ENCODE measurements around the gene ITGA8. TPM values are rescaled to one million over a fixed set of nuclear protein-coding genes. Genes with fewer than 3 reads are reported as not detected.

ITGA8 gene
- total and polyA plus RNA-seq, 7 donors, result 0.47 to 5.0 (median 1.4) TPM

DNA sequence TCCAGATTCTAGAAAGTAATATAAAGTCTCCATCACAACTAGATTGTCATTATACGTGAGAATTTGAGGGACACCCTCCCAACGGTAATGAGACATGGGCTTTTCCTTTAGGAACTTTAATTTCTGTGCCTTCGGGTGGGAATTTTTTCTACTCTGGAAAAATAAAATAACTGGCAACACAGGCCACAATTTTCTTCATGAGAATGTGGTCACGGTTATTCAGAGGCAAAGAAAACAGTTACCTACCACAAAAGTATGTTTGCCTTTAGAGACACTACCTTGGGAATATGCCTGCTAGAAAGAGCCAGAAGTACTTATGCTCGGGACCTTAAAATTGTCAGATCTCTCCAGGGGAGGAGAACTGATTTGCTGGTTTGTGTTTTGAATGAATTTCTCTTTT, 99.4 kb downstream of the ITGA8 start:
- Histone ChIP-seq H3K36me3 (ENCODE audit: insufficient read depth in 1 of 2, low read depth in 1 of 2) (no peaks in the 10 kb centered on the region), H3K4me1 (no peaks in the 10 kb centered on the region), H3K9me3 (no peaks in the 10 kb centered on the region), H3K27me3 (ENCODE audit: insufficient read depth in 3 of 3, low read length in 2 of 3) (no peaks in the 10 kb centered on the region), H3K4me3 (no peak overlapping the region), H3K27ac (no peak overlapping the region)
- ATAC-seq (no peak), DNase-seq (no peak)
- intact Hi-C loops (cut with DNase I), result no loop called here
- 69 to 77% (median 73%) methylated on average over 5 of the region's 5 CpGs for WGBS, 3 donors
- TF ChIP-seq CTCF (IDR thresholded peaks at IDR 0.05), result no peak

DNA sequence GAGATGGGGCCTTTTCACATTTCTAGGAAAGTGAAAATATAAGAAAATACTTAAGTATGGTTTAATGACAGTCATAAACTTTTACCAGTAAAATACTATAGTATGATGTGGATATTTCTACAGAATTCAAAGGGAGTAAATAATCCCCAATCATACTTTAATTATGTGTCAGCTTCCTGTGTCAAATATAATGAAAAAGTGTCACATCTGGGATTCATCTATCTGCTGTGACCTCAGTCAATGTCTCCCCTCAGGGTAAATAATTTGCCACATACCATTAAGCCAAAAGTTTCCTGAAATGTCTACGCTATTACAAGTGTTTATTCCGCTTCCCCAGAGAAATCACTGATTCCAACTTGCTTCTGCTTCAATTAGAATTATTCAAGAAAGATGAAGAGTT, 110.5 kb downstream of the ITGA8 start:
- no peak overlapping the region for H3K4me3 ChIP-seq
- no peak for DNase-seq
- no peaks in the 10 kb centered on the region for H3K27me3 ChIP-seq (ENCODE audit: insufficient read depth in 3 of 3, low read length in 2 of 3)
- H3K27ac ChIP-seq, result no peak overlapping the region
- intact Hi-C loops (cut with DNase I), result no loop called here
- WGBS, 3 donors, result 90 to 97% (median 91%) methylated on average over 2 of the region's 2 CpGs
- H3K36me3 ChIP-seq (ENCODE audit: insufficient read depth in 1 of 2, low read depth in 1 of 2), result no peaks in the 10 kb centered on the region
- no peaks in the 10 kb centered on the region for H3K4me1 ChIP-seq
- no peak for TF ChIP-seq CTCF (IDR thresholded peaks at IDR 0.05)
- ATAC-seq, result no peak
- no peaks in the 10 kb centered on the region for H3K9me3 ChIP-seq

DNA sequence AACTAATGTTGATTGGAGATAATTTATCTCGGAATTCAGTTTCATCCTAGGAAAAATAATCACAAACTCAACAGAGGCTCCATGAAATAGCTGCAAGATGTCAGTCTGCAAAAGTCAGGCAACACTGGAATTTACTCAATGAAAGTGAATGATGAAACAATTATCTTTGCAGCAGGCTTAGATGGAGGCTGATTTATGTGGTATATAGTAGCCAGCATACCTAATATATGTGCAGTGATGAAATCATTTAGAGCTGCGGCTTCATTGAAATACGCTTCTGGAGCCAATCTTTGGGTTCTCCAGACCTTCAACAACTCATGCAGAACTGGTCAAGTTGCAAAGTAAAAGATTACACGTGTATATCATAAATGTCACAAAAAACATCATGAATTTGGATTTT, 113.3 kb downstream of the ITGA8 start:
- DNase-seq (no peak), ATAC-seq (no peak)
- H3K36me3 ChIP-seq (ENCODE audit: insufficient read depth in 1 of 2, low read depth in 1 of 2), result no peaks in the 10 kb centered on the region
- WGBS, 3 donors, result 88% methylated on average over 4 of the region's 4 CpGs
- H3K27me3 ChIP-seq (ENCODE audit: insufficient read depth in 3 of 3, low read length in 2 of 3), result no peaks in the 10 kb centered on the region
- H3K4me1 ChIP-seq, result no peaks in the 10 kb centered on the region
- TF ChIP-seq CTCF (IDR thresholded peaks at IDR 0.05), result no peak
- intact Hi-C loops (cut with DNase I), result no loop called here
- no peaks in the 10 kb centered on the region for H3K9me3 ChIP-seq
- H3K27ac ChIP-seq, result no peak overlapping the region
- H3K4me3 ChIP-seq, result no peak overlapping the region

DNA sequence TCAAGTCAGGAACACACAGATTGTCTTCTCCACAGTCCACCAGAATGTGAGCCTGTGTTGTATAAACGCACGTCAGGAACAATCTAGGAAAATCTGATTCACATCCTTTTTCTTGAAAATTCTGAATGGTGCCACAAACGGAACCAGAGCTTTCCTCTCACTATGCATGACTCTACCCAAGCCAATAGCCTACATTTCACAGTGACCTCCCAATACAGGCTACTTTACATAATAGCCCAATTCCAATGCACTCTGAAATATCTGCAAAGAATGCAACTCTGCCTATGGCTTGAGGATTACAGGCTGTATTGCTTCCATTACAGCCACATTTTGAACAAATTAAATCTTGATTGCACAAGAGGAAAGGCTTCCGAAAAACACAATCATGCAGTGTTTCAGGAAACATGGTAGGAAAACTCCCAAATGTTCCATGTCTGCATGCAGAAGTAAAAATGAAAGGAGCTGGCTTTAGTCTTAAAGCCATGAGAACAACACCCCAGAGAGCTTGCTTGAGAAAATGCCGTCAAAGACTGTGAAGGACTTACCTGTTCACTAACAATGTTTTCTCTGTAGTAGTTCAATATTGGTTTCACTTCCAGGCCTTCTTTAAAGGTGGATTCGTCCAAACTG, 113.9 kb downstream of the ITGA8 start:
- DNase-seq, result no peak
- no peaks in the 10 kb centered on the region for H3K9me3 ChIP-seq
- WGBS, 3 donors, result 63 to 69% (median 67%) methylated on average over 6 of the region's 6 CpGs
- H3K27ac ChIP-seq, result no peak overlapping the region
- no peaks in the 10 kb centered on the region for H3K4me1 ChIP-seq
- no peaks in the 10 kb centered on the region for H3K27me3 ChIP-seq (ENCODE audit: insufficient read depth in 3 of 3, low read length in 2 of 3)
- no peak for ATAC-seq
- no peaks in the 10 kb centered on the region for H3K36me3 ChIP-seq (ENCODE audit: insufficient read depth in 1 of 2, low read depth in 1 of 2)
- H3K4me3 ChIP-seq, result no peak overlapping the region
- intact Hi-C loops (cut with DNase I), result no loop called here
- no peak for TF ChIP-seq CTCF (IDR thresholded peaks at IDR 0.05)

DNA sequence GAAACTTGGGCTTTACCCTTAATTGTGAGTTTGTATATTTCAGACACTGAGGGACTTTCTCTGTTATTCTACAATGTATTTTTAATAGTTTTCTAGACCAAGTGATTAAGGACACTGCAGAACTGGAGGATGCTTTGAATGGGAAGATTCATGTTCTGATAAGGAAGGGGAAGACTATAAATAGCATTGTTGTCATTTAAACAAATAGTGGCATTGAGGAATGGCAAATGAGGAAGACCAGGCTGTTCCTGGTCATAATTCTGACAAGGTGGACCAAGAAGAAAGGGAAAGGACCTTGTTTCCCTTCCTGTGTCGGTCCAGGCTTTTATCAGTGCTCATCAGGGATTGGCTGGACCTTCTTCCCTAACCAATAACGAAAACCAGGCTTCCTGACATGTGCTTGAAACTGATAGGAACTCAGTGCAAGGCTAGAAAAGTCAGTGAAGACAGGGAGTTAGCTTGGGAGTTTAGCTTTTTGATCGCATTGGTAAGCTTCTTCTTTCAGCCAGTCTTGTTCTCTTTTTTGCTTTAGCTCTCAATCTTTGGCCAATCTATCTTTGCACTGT, 116.2 kb downstream of the ITGA8 start:
- WGBS, 3 donors, result 63 to 77% (median 69%) methylated on average over 3 of the region's 3 CpGs
- intact Hi-C loops (cut with DNase I), result no loop called here
- Histone ChIP-seq H3K36me3 (ENCODE audit: insufficient read depth in 1 of 2, low read depth in 1 of 2) (no peaks in the 10 kb centered on the region), H3K4me1 (no peaks in the 10 kb centered on the region), H3K27ac (no peak overlapping the region), H3K27me3 (ENCODE audit: insufficient read depth in 3 of 3, low read length in 2 of 3) (no peaks in the 10 kb centered on the region), H3K4me3 (no peak overlapping the region), H3K9me3 (no peaks in the 10 kb centered on the region)
- ATAC-seq (no peak), DNase-seq (no peak)
- TF ChIP-seq CTCF (IDR thresholded peaks at IDR 0.05), result no peak
